Measurements from ENCODE around the gene CLMN.

CLMN gene

GRCh38 chr14:95320955-95321600, 1.4 kb upstream of the CLMN start:
- no peak for DNase-seq
- Mint-ChIP-seq H3K27me3 (no peaks in the 10 kb centered on the region), H3K4me3 (peak overlapping the region in 1 of 2 donors; percentile 24), H3K9me3 (no peaks in the 10 kb centered on the region), H3K36me3 (no peaks in the 10 kb centered on the region), H3K4me1 (peaks cover 24 to 34% of the 10 kb centered on the region in 2 donors), H3K27ac (no peak overlapping the region)
- ATAC-seq (replicated peaks) = no peak

- ATAC-seq (replicated peaks) (peak in 1 of 2 donors; percentile 5), DNase-seq (no peak)
- H3K27ac Mint-ChIP-seq = peak overlapping the region; percentile 67
These were observed 579 bp upstream of the CLMN start for GRCh38 chr14:95320078-95320895.

GRCh38 chr14:95318399-95319311, 1.1 kb downstream of the CLMN start:
- DNase-seq = no peak
- H3K36me3 Mint-ChIP-seq = no peaks in the 10 kb centered on the region
- H3K4me1 Mint-ChIP-seq = peaks cover 41 to 53% of the 10 kb centered on the region in 2 donors
- H3K27ac Mint-ChIP-seq = peak overlapping the region; percentile 52
- no peak for ATAC-seq (replicated peaks)
- no peaks in the 10 kb centered on the region for H3K9me3 Mint-ChIP-seq
- no peaks in the 10 kb centered on the region for H3K27me3 Mint-ChIP-seq
- peak overlapping the region; percentile 85 to 87 for H3K4me3 Mint-ChIP-seq

More at GRCh38 chr14:95320078-95320895, 579 bp upstream of the CLMN start:
- H3K27me3 Mint-ChIP-seq = no peaks in the 10 kb centered on the region
- H3K4me3 Mint-ChIP-seq = peak overlapping the region; percentile 78 to 83
- peaks cover 28 to 37% of the 10 kb centered on the region in 2 donors for H3K4me1 Mint-ChIP-seq
- no peaks in the 10 kb centered on the region for H3K36me3 Mint-ChIP-seq
- H3K9me3 Mint-ChIP-seq = no peaks in the 10 kb centered on the region

- no peak for ATAC-seq (replicated peaks)
- DNase-seq = no peak
- H3K9me3 Mint-ChIP-seq = no peaks in the 10 kb centered on the region
- no peaks in the 10 kb centered on the region for H3K27me3 Mint-ChIP-seq
- H3K36me3 Mint-ChIP-seq = no peaks in the 10 kb centered on the region
- no peak overlapping the region for H3K27ac Mint-ChIP-seq
- H3K4me1 Mint-ChIP-seq = peaks cover 41 to 61% of the 10 kb centered on the region in 2 donors
- H3K4me3 Mint-ChIP-seq = peak overlapping the region; percentile 42 to 55
These were observed 1.8 kb downstream of the CLMN start for GRCh38 chr14:95317817-95318343.

- Mint-ChIP-seq H3K9me3 (no peaks in the 10 kb centered on the region), H3K4me3 (no peak overlapping the region), H3K27ac (no peak overlapping the region), H3K27me3 (no peaks in the 10 kb centered on the region), H3K36me3 (no peaks in the 10 kb centered on the region), H3K4me1 (peaks cover 48 to 71% of the 10 kb centered on the region in 2 donors)
- no peak for ATAC-seq (replicated peaks)
- no peak for DNase-seq
These were observed 2.9 kb downstream of the CLMN start for GRCh38 chr14:95316821-95317220.

GRCh38 chr14:95315579-95315978, 4.1 kb downstream of the CLMN start:
- no peak overlapping the region for H3K4me3 Mint-ChIP-seq
- H3K27ac Mint-ChIP-seq = no peak overlapping the region
- DNase-seq (no peak), ATAC-seq (replicated peaks) (no peak)
- peaks cover 46 to 67% of the 10 kb centered on the region in 2 donors for H3K4me1 Mint-ChIP-seq
- no peaks in the 10 kb centered on the region for H3K9me3 Mint-ChIP-seq
- H3K36me3 Mint-ChIP-seq = peaks cover 0 to under 1% of the 10 kb centered on the region in 2 donors
- no peaks in the 10 kb centered on the region for H3K27me3 Mint-ChIP-seq

GRCh38 chr14:95315156-95315555, 4.6 kb downstream of the CLMN start:
- peak overlapping the region; percentile 92 for H3K27ac Mint-ChIP-seq
- no peak for DNase-seq

GRCh38 chr14:95314609-95315008, 5.1 kb downstream of the CLMN start:
- H3K9me3 Mint-ChIP-seq = no peaks in the 10 kb centered on the region
- DNase-seq (peak; percentile 51), ATAC-seq (replicated peaks) (peak; percentile 91 to 93)
- H3K27me3 Mint-ChIP-seq = no peaks in the 10 kb centered on the region
- H3K4me1 Mint-ChIP-seq = peaks cover 46 to 67% of the 10 kb centered on the region in 2 donors
- peak overlapping the region; percentile 92 for H3K27ac Mint-ChIP-seq
- H3K36me3 Mint-ChIP-seq = peaks cover 0 to 5% of the 10 kb centered on the region in 2 donors
- H3K4me3 Mint-ChIP-seq = peak overlapping the region; percentile 65 to 71

More at GRCh38 chr14:95315156-95315555, 4.6 kb downstream of the CLMN start:
- peaks cover 0 to 5% of the 10 kb centered on the region in 2 donors for H3K36me3 Mint-ChIP-seq
- peaks cover 46 to 67% of the 10 kb centered on the region in 2 donors for H3K4me1 Mint-ChIP-seq
- peak overlapping the region in 1 of 2 donors; percentile 65 for H3K4me3 Mint-ChIP-seq
- H3K27me3 Mint-ChIP-seq = no peaks in the 10 kb centered on the region
- no peak for ATAC-seq (replicated peaks)
- no peaks in the 10 kb centered on the region for H3K9me3 Mint-ChIP-seq

- no peak for DNase-seq
- Mint-ChIP-seq H3K4me3 (no peak overlapping the region), H3K27ac (no peak overlapping the region), H3K9me3 (no peaks in the 10 kb centered on the region), H3K4me1 (peaks cover 39 to 59% of the 10 kb centered on the region in 2 donors), H3K36me3 (peaks cover 0 to 5% of the 10 kb centered on the region in 2 donors), H3K27me3 (no peaks in the 10 kb centered on the region)
- ATAC-seq (replicated peaks) = no peak
These were observed 6.0 kb downstream of the CLMN start for GRCh38 chr14:95313707-95314106.

- peaks cover 38 to 54% of the 10 kb centered on the region in 2 donors for H3K4me1 Mint-ChIP-seq
- ATAC-seq (replicated peaks) (no peak), DNase-seq (no peak)
- H3K27me3 Mint-ChIP-seq = no peaks in the 10 kb centered on the region
- H3K4me3 Mint-ChIP-seq = no peak overlapping the region
- no peak overlapping the region for H3K27ac Mint-ChIP-seq
- peaks cover 2 to 5% of the 10 kb centered on the region in 2 donors for H3K36me3 Mint-ChIP-seq
- H3K9me3 Mint-ChIP-seq = no peaks in the 10 kb centered on the region
These were observed 6.5 kb downstream of the CLMN start for GRCh38 chr14:95313190-95313589.

- Mint-ChIP-seq H3K4me1 (peaks cover 36 to 50% of the 10 kb centered on the region in 2 donors), H3K27ac (no peak overlapping the region), H3K9me3 (no peaks in the 10 kb centered on the region), H3K36me3 (peaks cover 2 to 5% of the 10 kb centered on the region in 2 donors), H3K27me3 (no peaks in the 10 kb centered on the region), H3K4me3 (no peak overlapping the region)
- DNase-seq = no peak
- ATAC-seq (replicated peaks) = no peak
These were observed 7.4 kb downstream of the CLMN start for GRCh38 chr14:95312311-95312710.

- peaks cover 39 to 49% of the 10 kb centered on the region in 2 donors for H3K4me1 Mint-ChIP-seq
- no peaks in the 10 kb centered on the region for H3K9me3 Mint-ChIP-seq
- ATAC-seq (replicated peaks) = no peak
- DNase-seq = no peak
- no peak overlapping the region for H3K4me3 Mint-ChIP-seq
- no peak overlapping the region for H3K27ac Mint-ChIP-seq
- no peaks in the 10 kb centered on the region for H3K27me3 Mint-ChIP-seq
- peaks cover 2 to 5% of the 10 kb centered on the region in 2 donors for H3K36me3 Mint-ChIP-seq
These were observed 8.0 kb downstream of the CLMN start for GRCh38 chr14:95311752-95312151.

- Mint-ChIP-seq H3K27me3 (no peaks in the 10 kb centered on the region), H3K27ac (no peak overlapping the region), H3K4me3 (no peak overlapping the region), H3K36me3 (peaks cover 2 to 5% of the 10 kb centered on the region in 2 donors), H3K9me3 (no peaks in the 10 kb centered on the region), H3K4me1 (peaks cover 40 to 54% of the 10 kb centered on the region in 2 donors)
- DNase-seq (no peak), ATAC-seq (replicated peaks) (no peak)
These were observed 8.9 kb downstream of the CLMN start for GRCh38 chr14:95310635-95311380.
